Sigmoid colon (tissue), 4 donors: ENCODE results near the gene PLXNB2.

Experiments used
- EP300 ChIP-seq, 4 donors: sonication (generic); formaldehyde crosslinking; IDR thresholded peaks; one replicate each; pipeline ENCODE4 v1.6.1; 2017; ENCODE audit warnings: antibody characterized with exemption in 4 of 4
- POLR2A ChIP-seq, 2 donors: fragments of 450-650 bp; IDR thresholded peaks; one replicate each; pipeline ENCODE4 v1.6.1; 2016; ENCODE audit warnings: antibody characterized with exemption in 2 of 2, mild to moderate bottlenecking in 2 of 2, moderate library complexity in 2 of 2
- POLR2AphosphoS5 ChIP-seq, 4 donors: sonication (generic); formaldehyde crosslinking; IDR thresholded peaks; one replicate each; pipeline ENCODE4 v1.6.1; 2017; ENCODE audit warnings: antibody characterized with exemption in 4 of 4
- TF ChIP-seq, protein P1 (sequence below), 4 experiments: fragments of 450-650 bp in 3 of 4; fragments of 200-600 bp in 1 of 4; IDR thresholded peaks; one replicate each; pipeline ENCODE4 v1.5.1; 2016 to 2019; ENCODE audit warnings: antibody characterized with exemption in 4 of 4, mild to moderate bottlenecking in 3 of 4, moderate library complexity in 2 of 4

DNA sequence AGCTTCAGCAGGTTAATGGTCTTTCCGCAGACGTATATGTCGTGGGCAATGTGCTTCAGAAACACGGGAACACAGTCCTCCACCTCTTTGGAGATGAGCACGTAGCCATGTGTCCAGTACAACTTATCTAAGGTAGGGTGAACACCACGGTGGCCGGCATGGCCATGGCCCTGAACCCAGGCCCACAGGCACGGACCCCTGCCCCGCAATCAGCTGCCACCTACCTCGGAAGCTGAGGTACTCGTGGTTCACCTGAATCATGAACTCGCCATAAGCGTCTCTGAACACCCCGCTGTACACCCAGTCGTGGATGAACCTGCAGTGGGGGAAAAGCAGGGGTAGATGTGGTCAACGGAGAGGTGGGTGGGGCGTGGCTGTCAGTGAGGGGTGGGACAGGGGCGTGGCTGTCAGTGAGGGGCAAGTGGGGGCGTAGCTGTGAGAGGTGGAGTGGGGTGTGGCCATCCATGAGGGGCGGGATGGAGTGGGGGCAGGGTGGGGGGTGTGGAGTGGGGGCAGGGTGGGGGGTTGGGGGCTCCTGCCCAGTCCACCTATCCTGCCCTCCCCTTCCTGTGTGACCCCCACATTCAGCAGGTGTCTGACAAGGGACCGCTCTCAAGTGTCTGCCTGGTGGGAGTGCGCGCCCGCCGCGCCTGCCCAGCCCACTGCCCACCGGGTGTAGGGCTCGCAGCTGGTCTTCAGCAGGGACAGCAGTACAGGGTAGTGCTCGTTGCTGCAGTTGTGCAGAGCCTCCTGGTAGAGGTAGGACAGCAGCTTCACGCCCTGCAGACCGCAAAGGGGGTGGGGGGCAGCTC, 81.2 kb downstream of the PLXNB2 start:
- TF ChIP-seq, protein P1, sequence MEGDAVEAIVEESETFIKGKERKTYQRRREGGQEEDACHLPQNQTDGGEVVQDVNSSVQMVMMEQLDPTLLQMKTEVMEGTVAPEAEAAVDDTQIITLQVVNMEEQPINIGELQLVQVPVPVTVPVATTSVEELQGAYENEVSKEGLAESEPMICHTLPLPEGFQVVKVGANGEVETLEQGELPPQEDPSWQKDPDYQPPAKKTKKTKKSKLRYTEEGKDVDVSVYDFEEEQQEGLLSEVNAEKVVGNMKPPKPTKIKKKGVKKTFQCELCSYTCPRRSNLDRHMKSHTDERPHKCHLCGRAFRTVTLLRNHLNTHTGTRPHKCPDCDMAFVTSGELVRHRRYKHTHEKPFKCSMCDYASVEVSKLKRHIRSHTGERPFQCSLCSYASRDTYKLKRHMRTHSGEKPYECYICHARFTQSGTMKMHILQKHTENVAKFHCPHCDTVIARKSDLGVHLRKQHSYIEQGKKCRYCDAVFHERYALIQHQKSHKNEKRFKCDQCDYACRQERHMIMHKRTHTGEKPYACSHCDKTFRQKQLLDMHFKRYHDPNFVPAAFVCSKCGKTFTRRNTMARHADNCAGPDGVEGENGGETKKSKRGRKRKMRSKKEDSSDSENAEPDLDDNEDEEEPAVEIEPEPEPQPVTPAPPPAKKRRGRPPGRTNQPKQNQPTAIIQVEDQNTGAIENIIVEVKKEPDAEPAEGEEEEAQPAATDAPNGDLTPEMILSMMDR (IDR thresholded peaks at IDR 0.05), result no peak
- TF ChIP-seq POLR2AphosphoS5 (IDR thresholded peaks at IDR 0.05), result no peak
- TF ChIP-seq POLR2A (IDR thresholded peaks at IDR 0.05), result no peak
- no peak for TF ChIP-seq EP300 (IDR thresholded peaks at IDR 0.05)
